ENCODE data around the gene MPHOSPH6. TPM values are rescaled to one million over a fixed set of nuclear protein-coding genes. Genes with fewer than 3 reads are reported as not detected.

MPHOSPH6 gene
- total RNA-seq, 1 donor from 2014 or later = 111 TPM

GRCh38 chr16:82184213-82184612, 14.2 kb upstream of the MPHOSPH6 start:
- Histone ChIP-seq H3K9ac (no peak overlapping the region), H3F3A (ENCODE audit: low read depth) (no peaks in the 10 kb centered on the region), H3K36me3 (no peaks in the 10 kb centered on the region), H3K4me2 (no peak overlapping the region), H3K27me3 (no peaks in the 10 kb centered on the region), H3K4me3 (no peak overlapping the region), H3K27ac (no peak overlapping the region), H2AFZ (replicated peaks) (no peak overlapping the region), H3K9me3 (ENCODE audit: low read depth) (no peaks in the 10 kb centered on the region), H4K20me1 (ENCODE audit: low read depth) (no peaks in the 10 kb centered on the region), H3K79me2 (ENCODE audit: low read depth) (no peaks in the 10 kb centered on the region), H3K4me1 (peaks cover 6% of the 10 kb centered on the region)
- no peaks in the 10 kb centered on the region for H3K27me3 Mint-ChIP-seq (ENCODE audit: insufficient read depth, low read depth)
- H3K4me1 Mint-ChIP-seq = peaks cover 13% of the 10 kb centered on the region
- H3K27ac Mint-ChIP-seq = no peak overlapping the region
- no peak for TF ChIP-seq EZH2phosphoT487 (IDR thresholded peaks at IDR 0.05)
- no peak for TF ChIP-seq EZH2 (IDR thresholded peaks at IDR 0.05)
- TF ChIP-seq CTCF (IDR thresholded peaks at IDR 0.05) = no peak
- H3K4me3 Mint-ChIP-seq = no peak overlapping the region
- H3K9me3 Mint-ChIP-seq = no peaks in the 10 kb centered on the region
- DNase-seq (ENCODE audit: low spot score) = no peak
- no peaks in the 10 kb centered on the region for H3K36me3 Mint-ChIP-seq

- Histone ChIP-seq H3K79me2 (ENCODE audit: low read depth) (no peaks in the 10 kb centered on the region), H3K27ac (no peak overlapping the region), H3F3A (ENCODE audit: low read depth) (no peaks in the 10 kb centered on the region), H3K9ac (no peak overlapping the region), H2AFZ (replicated peaks) (no peak overlapping the region), H3K27me3 (peaks cover 5% of the 10 kb centered on the region), H4K20me1 (ENCODE audit: low read depth) (no peaks in the 10 kb centered on the region), H3K9me3 (ENCODE audit: low read depth) (no peaks in the 10 kb centered on the region), H3K4me3 (no peak overlapping the region), H3K36me3 (no peaks in the 10 kb centered on the region), H3K4me1 (peaks cover 6% of the 10 kb centered on the region), H3K4me2 (no peak overlapping the region)
- TF ChIP-seq CTCF (IDR thresholded peaks at IDR 0.05) (no peak), EZH2 (IDR thresholded peaks at IDR 0.05) (no peak), EZH2phosphoT487 (IDR thresholded peaks at IDR 0.05) (no peak)
- Mint-ChIP-seq H3K9me3 (no peaks in the 10 kb centered on the region), H3K27me3 (ENCODE audit: insufficient read depth, low read depth) (no peaks in the 10 kb centered on the region), H3K4me1 (peaks cover 6% of the 10 kb centered on the region), H3K27ac (no peak overlapping the region), H3K4me3 (no peak overlapping the region), H3K36me3 (no peaks in the 10 kb centered on the region)
- DNase-seq (ENCODE audit: low spot score) = no peak
Measured at GRCh38 chr16:82183004-82183397, 13.0 kb upstream of the MPHOSPH6 start.

GRCh38 chr16:82182266-82183003, 12.4 kb upstream of the MPHOSPH6 start:
- Mint-ChIP-seq H3K9me3 (no peaks in the 10 kb centered on the region), H3K27me3 (ENCODE audit: insufficient read depth, low read depth) (no peaks in the 10 kb centered on the region), H3K36me3 (no peaks in the 10 kb centered on the region), H3K4me1 (peaks cover 6% of the 10 kb centered on the region), H3K27ac (no peak overlapping the region), H3K4me3 (no peak overlapping the region)
- peaks cover 6% of the 10 kb centered on the region for H3K4me1 ChIP-seq
- no peaks in the 10 kb centered on the region for H3F3A ChIP-seq (ENCODE audit: low read depth)
- H3K9ac ChIP-seq = no peak overlapping the region
- peaks cover 10% of the 10 kb centered on the region for H3K27me3 ChIP-seq
- no peaks in the 10 kb centered on the region for H3K9me3 ChIP-seq (ENCODE audit: low read depth)
- no peaks in the 10 kb centered on the region for H4K20me1 ChIP-seq (ENCODE audit: low read depth)
- peak overlapping the region; percentile 21 for H2AFZ ChIP-seq (replicated peaks)
- TF ChIP-seq CTCF (IDR thresholded peaks at IDR 0.05) (no peak), EZH2 (IDR thresholded peaks at IDR 0.05) (no peak), EZH2phosphoT487 (IDR thresholded peaks at IDR 0.05) (no peak)
- no peak overlapping the region for H3K27ac ChIP-seq
- no peaks in the 10 kb centered on the region for H3K79me2 ChIP-seq (ENCODE audit: low read depth)
- H3K4me3 ChIP-seq = no peak overlapping the region
- no peak overlapping the region for H3K4me2 ChIP-seq
- no peaks in the 10 kb centered on the region for H3K36me3 ChIP-seq
- peak; percentile 4 for DNase-seq (ENCODE audit: low spot score)

All from neural progenitor cell (in vitro differentiated cells).